Stomach (tissue), 4 donors: Measurements from ENCODE around the gene CREB3L1.

ENCODE experiments used
- CTCF ChIP-seq, 7 experiments: fragments of 450-650 bp in 4 of 7; fragments of 200-600 bp in 3 of 7; sonication (generic) in 3 of 7; IDR thresholded peaks; one replicate each; pipeline ENCODE4 v1.5.1; 2016 to 2019; ENCODE audit warnings: antibody characterized with exemption in 7 of 7, control low read depth in 2 of 7, mild to moderate bottlenecking in 1 of 7
- EP300 ChIP-seq: sonication (generic); formaldehyde crosslinking; IDR thresholded peaks from one replicate; pipeline ENCODE4 v1.6.1; 2017; ENCODE audit warnings: antibody characterized with exemption
- POLR2A ChIP-seq, 4 donors: fragments of 450-650 bp; IDR thresholded peaks; one replicate each; pipeline ENCODE4 v1.6.1; 2016; ENCODE audit warnings: antibody characterized with exemption in 4 of 4, control low read depth in 2 of 4, mild to moderate bottlenecking in 1 of 4, moderate library complexity in 1 of 4
- POLR2AphosphoS5 ChIP-seq, 3 donors: sonication (generic); formaldehyde crosslinking; IDR thresholded peaks; one replicate each; pipeline ENCODE4 v1.6.1; 2016; ENCODE audit warnings: antibody characterized with exemption in 3 of 3

DNA sequence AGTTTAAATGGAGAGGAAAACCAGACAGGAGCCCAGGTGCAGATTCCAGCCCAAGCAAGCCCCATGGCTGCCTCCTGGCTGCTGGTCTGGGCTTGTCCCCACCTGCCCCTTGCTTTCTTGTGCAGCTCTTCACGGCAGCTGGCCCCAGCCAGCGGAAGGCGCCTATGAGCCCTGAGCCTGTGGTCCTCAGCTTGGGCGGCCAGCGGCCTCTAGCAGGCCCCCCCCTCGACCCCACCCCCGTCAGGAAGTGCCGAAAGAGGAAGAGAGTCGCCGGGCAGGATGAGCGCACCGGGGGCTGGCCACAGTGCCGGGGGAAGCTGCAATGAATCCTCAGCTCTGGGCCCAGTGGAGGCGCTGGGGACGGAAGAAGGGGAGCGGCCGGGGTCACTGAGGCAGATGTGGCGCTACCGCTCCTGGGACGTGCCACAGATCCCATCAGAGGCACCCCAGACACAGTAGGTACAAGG, 67.7 kb downstream of the CREB3L1 start:
- TF ChIP-seq POLR2A (IDR thresholded peaks at IDR 0.05) (no peak), CTCF (IDR thresholded peaks at IDR 0.05) (no peak), EP300 (no peak), POLR2AphosphoS5 (IDR thresholded peaks at IDR 0.05) (no peak)
